HS-5 (cell line): ENCODE measurements around the gene SHISAL2B.
"Not testable (repeated sequence)": the region's sequence is repeated elsewhere in the genome, so short reads cannot be mapped to it uniquely, and the experiment has no call there.

ENCODE experiments used
- DNase-seq: peaks from one replicate; pipeline ENCODE4 v3.0.0-alpha.2; 2012; ENCODE audit warnings: low read depth

SHISAL2B gene

DNA sequence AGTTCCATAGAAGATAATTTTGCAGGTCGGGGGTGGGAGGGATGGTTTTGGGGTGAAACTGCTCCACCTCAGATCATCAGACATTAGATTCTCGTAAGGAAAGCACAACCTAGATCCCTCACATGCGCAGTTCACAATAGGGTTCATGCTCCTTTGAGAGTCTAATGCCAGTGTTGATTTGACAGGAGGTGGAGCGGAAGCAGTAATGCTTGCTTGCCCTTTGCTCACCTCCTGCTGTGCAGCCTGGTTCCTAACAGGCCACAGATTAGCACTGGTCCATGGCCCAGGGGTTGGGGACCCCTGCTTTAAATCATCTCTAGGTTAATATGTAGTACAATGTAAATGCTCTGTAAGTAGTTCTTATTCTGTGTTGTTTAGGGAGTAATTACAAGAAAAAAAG is 10.5 kb downstream of the SHISAL2B start:
- DNase-seq: no peak

DNA sequence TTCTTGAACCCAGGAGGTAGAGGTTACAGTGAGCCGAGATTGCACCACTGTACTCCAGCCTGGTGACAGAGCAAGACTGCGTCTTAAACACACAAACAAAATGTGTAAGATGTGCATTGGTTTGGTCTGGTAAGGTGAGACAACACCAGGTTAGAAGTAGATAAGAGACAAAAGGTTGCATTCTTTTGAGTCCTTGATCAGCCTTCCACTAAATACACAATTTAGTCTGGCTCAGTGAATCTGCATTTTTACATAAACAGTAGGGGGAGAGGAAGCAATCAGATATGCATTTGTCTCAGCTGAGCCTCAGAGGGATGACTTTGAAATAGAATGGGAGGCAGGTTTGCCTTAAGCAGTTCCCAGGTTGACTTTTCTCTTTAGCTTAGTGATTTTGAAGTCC is 15.8 kb downstream of the SHISAL2B start:
- DNase-seq: not testable (repeated sequence)

DNA sequence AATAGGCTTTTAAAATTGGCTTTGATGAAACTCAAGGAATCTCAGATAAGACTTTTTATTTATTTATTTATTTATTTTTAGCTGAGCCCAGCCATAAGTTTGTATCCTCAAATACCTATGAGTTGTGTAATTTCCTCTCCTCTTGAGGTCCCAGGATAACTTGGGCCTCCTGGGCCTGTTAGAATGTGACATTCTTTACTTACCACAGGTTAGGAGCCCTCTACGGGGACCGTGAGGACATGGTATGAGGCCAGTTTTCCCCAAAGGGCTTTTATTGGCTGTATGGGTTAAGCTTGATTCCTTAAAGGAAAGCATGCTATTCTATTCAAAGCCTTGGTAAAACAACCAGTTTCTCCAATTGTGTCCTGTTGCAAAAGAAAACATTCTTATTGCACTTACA is 16.9 kb downstream of the SHISAL2B start:
- no peak for DNase-seq

DNA sequence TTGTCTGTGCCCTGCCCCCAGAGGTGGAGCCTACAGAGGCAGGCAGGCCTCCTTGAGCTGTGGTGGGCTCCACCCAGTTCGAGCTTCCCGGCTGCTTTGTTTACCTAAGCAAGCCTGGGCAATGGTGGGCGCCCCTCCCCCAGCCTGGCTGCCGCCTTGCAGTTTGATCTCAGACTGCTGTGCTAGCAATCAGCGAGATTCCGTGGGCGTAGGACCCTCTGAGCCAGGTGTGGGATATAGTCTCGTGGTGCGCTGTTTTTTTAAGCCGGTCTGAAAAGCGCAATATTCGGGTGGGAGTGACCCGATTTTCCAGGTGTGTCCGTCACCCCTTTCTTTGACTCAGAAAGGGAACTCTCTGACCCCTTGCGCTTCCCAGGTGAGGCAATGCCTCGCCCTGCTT is 24.2 kb downstream of the SHISAL2B start:
- DNase-seq: not testable (repeated sequence)

DNA sequence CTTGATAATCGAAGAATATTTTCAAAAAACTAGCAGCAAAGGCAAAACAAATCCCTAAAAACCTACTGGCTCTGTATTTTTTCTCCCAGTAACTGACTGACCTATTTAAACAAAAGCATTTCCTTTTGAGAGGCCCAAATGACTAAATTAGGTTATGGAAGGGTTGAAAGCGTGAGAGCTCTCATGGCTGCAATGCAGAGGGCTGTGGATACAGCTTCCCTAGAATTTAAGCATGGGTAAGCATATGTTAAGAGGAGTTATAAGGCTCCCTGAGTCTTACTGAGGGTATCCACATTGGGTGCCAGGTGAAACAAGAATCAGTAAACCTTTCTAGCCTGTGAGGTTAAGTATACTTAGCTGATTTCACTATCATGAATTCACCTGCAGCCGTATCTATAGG is 32.3 kb downstream of the SHISAL2B start:
- no peak for DNase-seq

DNA sequence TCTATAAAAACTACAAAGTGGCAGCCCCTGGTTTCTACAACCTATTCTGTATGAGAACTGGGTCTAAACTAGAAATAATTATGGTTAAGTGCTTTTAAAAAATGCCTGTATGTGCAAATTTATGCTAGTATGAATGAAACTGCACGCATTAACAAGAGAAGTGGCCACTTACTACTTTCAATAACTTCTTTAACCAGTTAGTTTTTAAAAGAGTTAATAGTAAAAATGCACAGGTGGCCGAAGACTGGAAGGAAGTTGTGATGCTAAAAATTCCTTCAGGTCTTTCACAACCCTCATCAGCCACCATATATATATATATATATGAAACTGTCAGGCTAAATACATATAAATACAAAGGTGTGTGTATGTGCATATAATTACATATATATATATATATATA is 36.8 kb downstream of the SHISAL2B start:
- no peak for DNase-seq

DNA sequence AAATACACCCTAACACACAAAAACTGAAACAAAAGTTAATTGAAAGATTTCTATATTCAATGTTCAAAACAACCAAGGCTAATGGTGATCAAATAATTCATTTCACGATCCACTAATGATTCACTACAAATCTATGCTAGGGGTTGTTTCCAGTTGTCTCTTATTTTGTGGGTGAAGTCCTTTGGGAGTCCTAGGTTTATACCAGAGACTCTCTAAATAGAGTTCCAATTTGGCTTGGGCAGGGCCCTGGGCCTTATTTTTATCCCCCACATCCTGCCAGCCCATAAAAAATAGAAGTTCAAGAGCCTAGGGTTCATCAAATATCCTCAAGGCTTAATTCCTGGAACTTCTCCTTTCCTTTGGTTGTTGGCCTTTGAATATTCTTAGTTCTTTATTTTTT is 52.1 kb downstream of the SHISAL2B start:
- no peak for DNase-seq

DNA sequence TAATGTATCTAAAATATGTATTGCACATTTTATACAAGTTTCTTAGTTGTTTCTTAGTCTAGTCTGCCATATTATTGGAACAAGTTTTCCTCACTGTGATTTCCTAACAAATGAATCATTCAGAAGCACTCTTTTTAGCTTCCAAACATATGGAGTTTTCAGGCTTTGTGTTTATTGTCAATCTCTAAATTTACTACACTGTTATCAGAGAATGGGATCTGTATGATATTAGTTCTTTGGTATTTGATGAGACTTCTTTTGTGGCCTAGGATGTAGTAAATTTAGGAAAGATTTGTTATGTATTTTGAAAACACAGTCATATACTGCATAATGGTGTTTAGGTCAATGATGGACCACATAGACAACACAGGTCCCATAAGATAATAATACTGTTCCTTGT is 52.5 kb downstream of the SHISAL2B start:
- DNase-seq: peak; percentile 5

DNA sequence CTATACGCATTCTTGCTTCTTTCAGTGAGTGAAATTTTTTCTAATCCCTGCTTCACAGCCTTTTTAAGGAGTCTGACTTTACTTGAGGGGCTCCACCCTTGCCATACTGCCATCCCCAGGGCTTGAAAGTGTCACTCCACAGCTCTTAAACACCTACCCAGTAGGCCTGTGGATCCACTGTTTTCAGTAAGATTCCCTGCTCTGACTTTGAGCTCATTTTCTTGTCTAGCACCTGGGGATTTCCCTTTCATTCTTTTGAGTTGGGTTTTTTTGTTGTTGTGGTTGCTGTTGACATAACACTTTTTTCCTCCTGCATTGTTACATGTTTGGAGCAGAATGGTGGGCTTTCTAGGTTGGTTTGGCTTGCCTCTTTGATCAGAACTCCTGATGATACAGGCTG is 54.6 kb downstream of the SHISAL2B start:
- DNase-seq: no peak

DNA sequence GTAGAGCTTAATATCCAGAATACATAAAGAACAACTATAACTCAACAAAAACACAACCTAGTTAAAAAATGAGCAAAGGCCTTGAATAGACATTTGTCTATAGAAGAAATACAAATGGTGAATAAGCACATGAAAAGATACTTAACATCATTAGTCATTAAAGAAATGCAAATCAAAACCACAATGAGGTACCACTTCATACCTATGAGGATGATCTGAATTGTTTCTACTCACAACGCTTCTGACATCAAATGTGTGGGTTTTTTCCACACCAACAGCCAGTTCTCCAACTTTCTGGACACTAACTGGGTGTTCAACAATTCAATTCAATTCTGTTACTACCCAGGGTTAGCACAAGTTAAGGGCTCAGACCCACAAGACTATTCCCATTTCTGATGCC is 56.1 kb downstream of the SHISAL2B start:
- DNase-seq: no peak

DNA sequence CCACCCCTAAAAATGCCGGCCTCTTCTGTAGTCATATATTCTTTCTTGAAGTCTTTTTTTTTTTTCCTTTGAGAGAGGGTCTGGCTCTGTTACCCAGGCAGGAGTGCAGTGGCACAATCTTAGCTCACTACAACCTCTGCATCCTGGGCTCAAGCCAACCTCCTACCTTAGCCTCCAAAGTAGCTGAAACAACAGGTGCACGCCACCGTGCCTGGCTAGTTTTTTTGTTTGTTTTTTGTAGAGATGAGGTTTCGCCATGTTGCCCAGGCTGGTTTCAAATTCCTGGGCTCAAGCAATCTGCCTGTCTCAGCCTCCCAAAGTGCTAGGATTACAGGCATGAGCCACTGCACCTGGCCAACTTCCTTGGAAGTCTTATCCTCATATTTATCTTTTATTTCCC is 59.1 kb downstream of the SHISAL2B start:
- DNase-seq: no peak

DNA sequence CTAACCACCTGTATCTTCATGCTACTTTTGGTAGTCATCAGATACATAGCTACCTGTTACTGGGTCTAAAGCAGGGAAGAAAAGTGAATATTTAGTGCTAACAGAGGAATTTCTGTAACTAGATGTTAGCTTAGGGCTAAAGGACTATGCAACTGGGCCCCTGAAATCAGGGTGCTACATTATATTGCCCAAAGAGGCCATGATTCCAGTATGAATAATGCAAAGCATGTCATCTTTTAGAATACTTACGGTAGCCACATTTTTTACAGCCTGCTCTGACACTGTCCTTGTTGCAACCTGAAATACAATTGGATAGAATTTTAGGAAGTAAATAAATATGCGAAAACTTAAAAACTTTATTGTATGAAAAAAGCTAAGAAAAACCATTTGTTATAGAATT is 63.8 kb downstream of the SHISAL2B start:
- DNase-seq: no peak

DNA sequence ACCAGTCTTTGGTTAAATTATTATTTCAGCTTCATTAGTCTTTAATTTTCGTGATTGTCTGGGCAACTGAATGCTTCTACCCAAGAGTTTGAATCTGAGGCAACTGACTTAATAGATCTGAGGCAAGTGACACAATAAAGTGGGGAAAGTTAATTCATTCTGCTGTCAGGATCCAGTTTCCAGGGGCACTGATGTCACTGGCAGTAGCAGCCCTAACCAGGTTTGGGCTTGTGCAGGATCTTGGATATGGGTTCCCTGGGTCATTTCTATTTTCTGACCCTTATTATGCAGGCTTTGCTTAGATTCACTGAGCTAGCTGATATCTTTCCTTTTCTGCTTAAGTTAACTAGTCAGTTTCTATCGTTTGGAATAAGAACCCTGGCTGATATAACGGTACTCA is 68.6 kb downstream of the SHISAL2B start:
- DNase-seq: no peak

DNA sequence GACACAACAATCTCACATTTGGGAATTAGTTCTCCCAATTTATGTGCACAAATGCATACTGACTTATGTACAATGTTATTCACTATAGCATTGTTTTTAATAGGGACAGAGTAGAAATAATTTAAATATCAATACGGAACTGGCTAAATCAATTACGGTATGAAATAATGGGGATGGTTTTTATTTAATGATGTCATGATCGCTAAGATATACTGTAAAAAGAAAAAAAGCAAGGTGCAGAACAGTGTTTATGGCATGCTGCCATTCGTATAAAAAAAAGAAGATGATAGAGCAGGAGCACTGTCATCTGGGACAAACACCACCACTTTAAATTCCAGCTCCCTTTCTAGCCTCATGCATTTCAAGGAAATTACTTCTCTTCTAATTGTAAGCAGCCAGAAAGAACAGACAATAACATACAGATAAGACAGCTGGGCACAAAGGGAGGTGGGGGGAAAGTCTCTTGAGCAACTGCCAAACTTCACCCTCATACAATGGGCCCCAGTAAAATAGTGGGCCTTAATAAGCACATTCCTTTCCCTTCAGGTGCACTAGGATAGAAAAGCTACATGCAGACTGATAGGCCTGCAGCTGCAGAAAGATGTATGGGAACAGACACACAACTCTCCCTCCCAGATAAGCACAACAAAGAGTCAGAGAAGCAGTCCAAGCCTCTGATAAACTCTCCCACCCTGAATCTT is 69.8 kb downstream of the SHISAL2B start:
- DNase-seq: no peak

DNA sequence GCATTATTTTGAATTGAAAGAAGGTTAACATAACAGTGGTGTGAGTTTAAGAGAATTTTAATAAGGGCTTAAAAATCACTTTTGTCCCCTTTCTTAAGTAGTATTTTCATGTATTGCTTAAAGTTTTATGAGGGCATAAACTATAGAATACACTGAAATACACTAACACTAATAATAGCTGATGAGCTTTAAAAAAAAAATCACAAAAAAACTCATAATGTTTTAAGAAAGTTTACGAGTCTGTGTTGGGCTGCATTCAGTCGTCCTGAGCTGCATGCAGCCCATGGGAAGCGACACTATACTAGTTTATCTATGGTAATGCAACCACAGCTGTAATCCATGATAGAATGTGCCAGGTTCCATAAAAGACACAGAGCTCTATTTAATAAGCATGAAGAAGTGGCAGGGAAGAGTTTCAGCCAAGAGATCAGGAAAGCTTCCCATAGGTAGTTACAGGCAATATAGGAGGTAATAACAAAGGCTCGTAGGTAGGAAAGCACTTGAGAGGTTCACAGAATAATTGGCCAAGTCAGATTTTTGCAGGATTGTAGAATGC is 73.7 kb downstream of the SHISAL2B start:
- DNase-seq: no peak

DNA sequence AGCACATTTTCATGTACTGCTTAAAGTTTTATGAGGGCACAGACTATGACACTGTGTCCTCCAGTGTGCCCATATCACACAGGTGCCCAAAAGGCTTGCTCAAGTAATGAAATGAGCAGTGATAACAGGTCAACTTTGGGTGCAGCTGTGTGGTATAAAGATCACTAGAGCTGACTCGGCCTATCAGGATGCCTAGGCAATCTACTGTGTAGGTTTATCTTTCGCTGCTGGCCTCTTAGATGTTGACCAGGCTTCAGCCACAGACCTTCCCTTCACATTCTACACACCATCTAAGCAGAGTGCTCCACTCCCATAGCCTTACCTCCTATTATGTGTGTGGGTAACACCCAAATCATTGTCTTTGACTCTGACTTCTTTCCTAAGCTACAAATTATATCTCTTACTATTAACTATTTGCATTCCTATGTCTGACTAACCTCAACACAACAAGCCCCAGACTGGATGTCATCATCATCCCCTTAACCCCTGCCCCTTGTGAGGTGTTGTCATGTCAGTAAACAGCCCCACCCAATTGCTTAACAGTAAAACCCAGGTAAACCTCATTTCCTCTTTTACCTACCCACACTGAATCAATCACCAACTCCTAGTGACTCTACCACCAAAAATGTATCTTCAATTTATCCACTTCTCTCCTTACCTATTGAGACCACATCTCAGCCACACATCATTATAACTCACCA is 75.7 kb downstream of the SHISAL2B start:
- no peak for DNase-seq

DNA sequence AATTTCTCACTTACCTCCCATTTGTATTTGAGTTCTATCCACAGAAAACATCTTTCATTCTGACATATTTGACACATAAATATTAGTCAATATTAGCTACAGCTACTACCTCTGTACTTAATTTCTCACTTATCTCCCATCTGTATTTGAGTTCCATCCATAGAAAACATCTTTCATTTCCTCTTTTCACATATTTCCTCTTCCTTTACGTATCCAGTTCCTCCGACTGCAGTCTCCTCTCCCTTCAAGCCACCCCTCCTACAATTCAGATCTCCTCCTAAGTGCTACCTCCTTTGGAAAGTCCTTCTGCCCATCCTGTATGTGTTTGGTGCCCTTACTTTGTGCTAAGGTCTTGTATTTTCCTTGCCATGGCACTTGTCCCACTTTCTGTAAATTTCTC is 76.6 kb downstream of the SHISAL2B start:
- DNase-seq: no peak
